Ecto neural progenitor cell (in vitro differentiated cells): ENCODE data around the gene NECAB2.

Source experiments
- DNase-seq: peaks from one replicate; pipeline ENCODE4 v3.0.0-alpha.2; 2018; ENCODE audit warnings: low spot score

The NECAB2 gene

GRCh38 chr16:83967091-83967490 is 953 bp upstream of the NECAB2 start:
- DNase-seq, result no peak

- no peak for DNase-seq
These were observed 335 bp downstream of the NECAB2 start for GRCh38 chr16:83968306-83968851.

- no peak for DNase-seq
These were observed 1.0 kb downstream of the NECAB2 start for GRCh38 chr16:83968891-83969649.

GRCh38 chr16:83969771-83970429 is 1.9 kb downstream of the NECAB2 start:
- no peak for DNase-seq

- DNase-seq, result no peak
These were observed 2.4 kb downstream of the NECAB2 start for GRCh38 chr16:83970430-83970815.

- DNase-seq, result no peak
These were observed 3.4 kb downstream of the NECAB2 start for GRCh38 chr16:83971165-83972130.

GRCh38 chr16:83972256-83973008 is 4.4 kb downstream of the NECAB2 start:
- DNase-seq, result no peak

- DNase-seq, result no peak
These were observed 5.0 kb downstream of the NECAB2 start for GRCh38 chr16:83973077-83973476.

GRCh38 chr16:83973581-83974385 is 5.7 kb downstream of the NECAB2 start:
- DNase-seq, result no peak

- DNase-seq, result no peak
These were observed 6.4 kb downstream of the NECAB2 start for GRCh38 chr16:83974475-83974874.

- no peak for DNase-seq
These were observed 7.7 kb downstream of the NECAB2 start for GRCh38 chr16:83975590-83976260.

GRCh38 chr16:83977056-83977815 is 9.2 kb downstream of the NECAB2 start:
- no peak for DNase-seq

GRCh38 chr16:83978401-83978904 is 10.4 kb downstream of the NECAB2 start:
- no peak for DNase-seq

- DNase-seq, result no peak
These were observed 11.4 kb downstream of the NECAB2 start for GRCh38 chr16:83979441-83979840.

GRCh38 chr16:83980794-83981193 is 12.8 kb downstream of the NECAB2 start:
- no peak for DNase-seq

GRCh38 chr16:83981799-83982198 is 13.8 kb downstream of the NECAB2 start:
- no peak for DNase-seq

- no peak for DNase-seq
These were observed 15.4 kb downstream of the NECAB2 start for GRCh38 chr16:83983491-83983890.

GRCh38 chr16:83989300-83989699 is 21.3 kb downstream of the NECAB2 start:
- DNase-seq, result no peak

- DNase-seq, result no peak
These were observed 22.4 kb downstream of the NECAB2 start for GRCh38 chr16:83990492-83990891.
